Heart right ventricle (tissue), 16 donors: ENCODE data around the gene PRKAB1. TPM values are rescaled to one million over a fixed set of nuclear protein-coding genes. Genes with fewer than 3 reads are reported as not detected.
A peak's percentile ranks its signal among the peaks of the same experiment; 100 is the strongest.
"Not testable (repeated sequence)": the region's sequence is repeated elsewhere in the genome, so short reads cannot be mapped to it uniquely, and the experiment has no call there.

ENCODE experiments used
- ATAC-seq, 8 donors: fragments of 200-7000 bp; cut with Tn5 transposase; one replicate each; pipeline ENCODE4 v1.9.1; 2020; ENCODE audit warnings: mild to moderate bottlenecking in 8 of 8, moderate library complexity in 8 of 8, moderate number of reproducible peaks in 1 of 8
- DNase-seq, 2 donors: peaks; one replicate each; pipeline ENCODE4 v3.0.0-alpha.2; 2020
- H3K27ac ChIP-seq, 10 donors: fragments of 200-600 bp; sonication (generic) in 2 of 10; one replicate each; pipeline versions ENCODE4 v1.5.0 to v1.8.0; 2020 to 2022; ENCODE audit warnings: mild to moderate bottlenecking in 3 of 10
- H3K27me3 ChIP-seq, 7 donors: fragments of 200-600 bp; one replicate each; pipeline ENCODE4 v1.8.0; 2021 to 2022; ENCODE audit warnings: mild to moderate bottlenecking in 2 of 7
- H3K36me3 ChIP-seq, 9 donors: fragments of 200-600 bp; sonication (generic) in 1 of 9; one replicate each; pipeline versions ENCODE4 v1.5.0 to v1.8.0; 2020 to 2022; ENCODE audit warnings: mild to moderate bottlenecking in 2 of 9
- H3K4me1 ChIP-seq, 9 donors: fragments of 200-600 bp; sonication (generic) in 1 of 9; one replicate each; pipeline versions ENCODE4 v1.5.0 to v1.8.0; 2020 to 2022; ENCODE audit warnings: mild to moderate bottlenecking in 4 of 9
- H3K4me3 ChIP-seq, 10 donors: fragments of 200-600 bp; sonication (generic) in 2 of 10; one replicate each; pipeline versions ENCODE4 v1.5.0 to v1.8.0; 2020 to 2022; ENCODE audit warnings: mild to moderate bottlenecking in 7 of 10, moderate library complexity in 2 of 10
- H3K9me3 ChIP-seq, 11 donors: fragments of 200-600 bp in 10 of 11; sonication (generic) in 2 of 11; one replicate each; pipeline versions ENCODE4 v1.5.0 to v1.8.0; 2013 to 2022; ENCODE audit warnings: mild to moderate bottlenecking in 2 of 11, control low read depth in 1 of 11, moderate library complexity in 1 of 11
- CTCF ChIP-seq, 9 donors: fragments of 200-600 bp; sonication (generic) in 2 of 9; IDR thresholded peaks; one replicate each; pipeline versions ENCODE4 v1.5.0 to v1.8.0; 2021 to 2022; ENCODE audit warnings: antibody characterized with exemption in 9 of 9, mild to moderate bottlenecking in 5 of 9, moderate library complexity in 1 of 9
- WGBS, 2 donors: extraction: QIAGEN DNeasy Blood & Tissue Kit; methylation state at CpG; one replicate each; pipeline ENCODE4 v1.1.7; 2013; ENCODE audit warnings: inconsistent platforms in 1 of 2; 5-methylcytosine and 5-hydroxymethylcytosine counted together
- intact Hi-C, 10 donors: fragments of 100-400 bp; cut with DNase I; formaldehyde crosslinking; loops; one replicate each; pipeline versions ENCODE4 v1.11.1 to v1.14.2; 2022
- long read RNA-seq, 3 donors: library from polyadenylated mRNA; unstranded; transcript quantifications; one replicate each; pipeline ENCODE4 v2.0.0, GENCODE V29; 2020 to 2021
- polyA plus RNA-seq, 2 donors: library from polyadenylated mRNA; stranded (reverse); fragments of 200-250 nt; gene quantifications; one replicate each; pipeline ENCODE4 v1.2.3, GENCODE V29; 2013
- total RNA-seq, 10 donors: library from RNA; stranded (reverse); fragmentation: NEBNext Ultra II Directional in 3 of 10; extraction: Animal tissue kit (Norgen Biotek cat#: 25700) in 3 of 10; gene quantifications; one replicate each; pipeline versions ENCODE4 v1.2.1 to v1.2.4, GENCODE V29; 2021 to 2023
- donor health status: Arrhythmogenic right ventricular cardiomyopathy.
- donor health status: ischemic (EF 13 %, LVEDD 7.1; RV severe dilation, severe dysfunction).
- donor health status: healthy with polysubstance abuse.
- donor health status: DM: no; HTN: yes; CAD: no.
- donor health status: DM: no; HTN: no; CAD: no.
- donor health status: ischemic (EF 25% LVEDD 6.9; RV normal size, moderate dysfunction).
- donor health status: ischemic (EF 25% LVEDD 5.7; RV mildly dilated, moderate dysfunction).
- donor health status: healthy.
- donor health status: DM: yes; HTN: yes; CAD: no.
- donor health status: Ischemic cardiomyopathy.
- donor health status: ischemic (EF 35%, LVEDD 5.7; RV mildly dilated, moderate dysfunction).
- donor health status: nonischemic (EF 11% LVEDD 7.7; RV severe dilation, severe dysfunction).
- donor health status: DM: yes; HTN: yes; CAD: no.
- donor health status: PGD.
- donor health status: ischemic (EF 29% LVEDD 5.4; RV normal size, mild dysfunction).
- donor health status: nonischemic (EF 23%, LVEDD 6.1; RV moderate dilation, normal function).

Gene PRKAB1
- total RNA-seq = 10 to 100 TPM in 5 of 10 donors, 1 to 10 TPM in 5; 8.6 to 14.5 (median 10.4) TPM
- 10 to 100 TPM; 13.5 to 14.3 TPM for polyA plus RNA-seq
- long read RNA-seq, donor 1, transcript PRKAB1-201 (7 exons, 2,610 nt) = major isoform, 13 of 18 reads
- long read RNA-seq, donor 1, partial matches to known transcripts = 0 of 18 reads
- long read RNA-seq, donor 1, other reads (novel, unspliced or antisense) = 2 of 18 reads
- long read RNA-seq, donor 2, full-length matches to known transcripts = 12 of 13 reads
- long read RNA-seq, donor 2, partial matches to known transcripts = 0 of 13 reads
- long read RNA-seq, donor 2, other reads (novel, unspliced or antisense) = 1 of 13 reads
- long read RNA-seq, donor 3, full-length matches to known transcripts = 57 of 63 reads
- long read RNA-seq, donor 3, partial matches to known transcripts = 1 of 63 reads
- long read RNA-seq, donor 3, other reads (novel, unspliced or antisense) = 5 of 63 reads

- peak; percentile 99 to 100 (median 99) for ATAC-seq
- Histone ChIP-seq H3K27ac (peak within 1 kb of the TSS; percentile 83 to 97 (median 94)), H3K27me3 (no peaks in the 10 kb centered on the region), H3K4me3 (peak within 1 kb of the TSS; percentile 64 to 99 (median 90)), H3K9me3 (no peaks in the 10 kb centered on the region), H3K4me1 (peaks cover 7 to 65% (median 48%) of the 10 kb centered on the region in 9 donors), H3K36me3 (peaks cover 0 to 27% (median 7%) of the 10 kb centered on the region in 9 donors)
- 1% methylated on average over 69 of the region's 69 CpGs for WGBS, 2 donors
- peak; percentile 94 to 95 for DNase-seq
- peak; percentile 88 to 100 (median 91) for TF ChIP-seq CTCF (IDR thresholded peaks at IDR 0.05)
- intact Hi-C loops = loop anchor here in 7 of 10 donors (5.0 to 10.0 kb wide), 4 partner anchors 50 to 117 kb away; no protein-coding TSS in a partner anchor
These were observed at the start of gene PRKAB1 for GRCh38 chr12:119667577-119668323. TSS of gene PRKAB1 (plus strand) at chr12:119668133. CDS start at chr12:119668245, 112 bp downstream.

- H3K27me3 ChIP-seq, H3K36me3 ChIP-seq, H3K27ac ChIP-seq, H3K4me3 ChIP-seq, H3K4me1 ChIP-seq, intact Hi-C loops, ATAC-seq, DNase-seq: not testable (repeated sequence)
- whole genome bisulfite sequencing, 2 donors = 82 to 92% methylated on average over 1 of the region's 1 CpG
- H3K9me3 ChIP-seq = peaks cover 0 to 11% (median 0%) of the 10 kb centered on the region in 11 donors
These were observed 49.5 kb upstream of the PRKAB1 start for GRCh38 chr12:119618328-119618896.

GRCh38 chr12:119620490-119620889 lies 47.4 kb upstream of the PRKAB1 start:
- DNase-seq (no peak), ATAC-seq (no peak)
- Histone ChIP-seq H3K36me3 (no peaks in the 10 kb centered on the region), H3K27ac (no peak overlapping the region), H3K9me3 (peaks cover 0 to 11% (median 0%) of the 10 kb centered on the region in 11 donors), H3K4me1 (no peaks in the 10 kb centered on the region), H3K4me3 (no peak overlapping the region), H3K27me3 (peaks cover 0 to 11% (median 0%) of the 10 kb centered on the region in 7 donors)
- intact Hi-C loops = no loop called here
- 23 to 34% methylated on average over 1 of the region's 1 CpG for WGBS, 2 donors
- no peak for TF ChIP-seq CTCF (IDR thresholded peaks at IDR 0.05)

GRCh38 chr12:119621878-119622277 lies 46.1 kb upstream of the PRKAB1 start:
- WGBS, 2 donors = 63 to 76% methylated on average over 2 of the region's 2 CpGs

More at GRCh38 chr12:119621878-119622277, 46.1 kb upstream of the PRKAB1 start:
- TF ChIP-seq CTCF (IDR thresholded peaks at IDR 0.05) = no peak
- Histone ChIP-seq H3K27ac (no peak overlapping the region), H3K4me1 (no peaks in the 10 kb centered on the region), H3K36me3 (no peaks in the 10 kb centered on the region), H3K4me3 (no peak overlapping the region), H3K9me3 (peaks cover 0 to 11% (median 0%) of the 10 kb centered on the region in 11 donors), H3K27me3 (peaks cover 0 to 17% (median 0%) of the 10 kb centered on the region in 7 donors)
- ATAC-seq (no peak), DNase-seq (no peak)
- intact Hi-C loops = no loop called here
